ENCODE results near the gene ENTPD7.
"Not testable (repeated sequence)": the region's sequence is repeated elsewhere in the genome, so short reads cannot be mapped to it uniquely, and the experiment has no call there.

ENTPD7 gene

GRCh38 chr10:99659031-99659867 is at the start of gene ENTPD7:
TSS of gene ENTPD7 (plus strand) at chr10:99659509. CDS start at chr10:99659957, 448 bp downstream.
- DNase-seq (ENCODE audit: low spot score), result peak; percentile 90

GRCh38 chr10:99610221-99610620 is 49.1 kb upstream of the ENTPD7 start:
- DNase-seq (ENCODE audit: low spot score), result no peak

DNA sequence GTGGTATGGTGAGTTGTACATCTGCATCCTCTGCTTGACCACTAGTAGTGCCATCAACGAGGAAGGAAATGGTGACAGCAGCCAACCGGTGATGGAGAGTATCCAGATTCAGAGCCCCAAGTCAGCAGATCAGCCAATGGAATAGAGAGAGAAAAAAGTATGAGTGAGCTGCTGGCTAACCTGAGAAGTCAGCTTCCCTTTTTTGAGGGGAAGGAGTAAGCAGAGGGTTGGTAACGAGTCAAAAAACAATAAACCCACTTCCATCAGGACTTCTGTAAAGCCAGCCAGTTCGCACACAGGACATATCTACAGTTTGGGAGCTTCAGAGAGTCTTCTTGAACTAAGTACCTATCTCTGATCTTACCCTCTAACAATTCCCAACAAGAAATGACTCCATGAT is 48.0 kb upstream of the ENTPD7 start:
- no peak for DNase-seq (ENCODE audit: low spot score)

- DNase-seq (ENCODE audit: low spot score), result peak; percentile 44
Observed at GRCh38 chr10:99612167-99612831, 47.0 kb upstream of the ENTPD7 start.

GRCh38 chr10:99615426-99615825 is 43.9 kb upstream of the ENTPD7 start:
- no peak for DNase-seq (ENCODE audit: low spot score)

- DNase-seq (ENCODE audit: low spot score), result no peak
Observed at GRCh38 chr10:99617696-99618095, 41.6 kb upstream of the ENTPD7 start.

GRCh38 chr10:99619090-99619800 is 40.1 kb upstream of the ENTPD7 start:
- DNase-seq (ENCODE audit: low spot score), result no peak

- peak; percentile 100 for DNase-seq (ENCODE audit: low spot score)
Observed at GRCh38 chr10:99619851-99620710, 39.2 kb upstream of the ENTPD7 start, which contains the start of gene SLC25A28. TSS of gene SLC25A28 (minus strand) at chr10:99620439. CDS start at chr10:99620335, 104 bp downstream.

DNA sequence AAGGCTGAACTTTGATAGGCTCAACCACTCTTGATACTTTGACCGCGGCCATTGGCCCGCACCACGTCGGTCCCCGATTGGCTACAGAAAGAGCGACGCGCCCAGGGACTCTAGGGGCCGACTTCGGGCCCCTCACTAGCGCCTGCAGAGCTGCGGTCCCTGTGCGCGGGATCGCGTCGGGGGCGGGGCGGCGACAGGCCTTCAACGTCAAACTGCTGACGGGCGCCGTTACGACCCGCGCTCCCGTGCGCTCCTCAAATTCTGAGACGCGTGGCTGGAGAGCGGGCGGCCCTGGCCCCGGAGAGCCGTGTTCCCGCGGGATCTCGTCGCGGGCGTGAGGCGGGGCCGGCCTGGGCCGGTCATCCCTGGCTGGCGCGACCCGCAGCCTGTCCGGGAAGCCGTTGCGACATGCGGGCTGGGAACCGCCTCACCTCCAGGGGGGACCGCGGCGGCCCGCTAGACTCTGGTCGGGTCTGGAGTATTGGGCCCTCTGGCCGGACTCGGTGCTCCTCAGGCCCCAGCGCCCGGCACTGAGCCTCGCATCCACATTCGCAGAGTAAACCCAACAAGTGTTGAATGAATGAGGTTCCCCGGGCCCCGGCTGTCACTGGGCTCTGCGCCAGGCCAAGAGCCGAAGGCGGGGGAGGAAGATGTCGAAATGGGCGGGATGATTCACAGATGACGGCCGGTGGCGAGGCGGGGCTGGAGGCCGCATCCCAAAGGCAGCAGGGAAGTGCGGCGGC is 38.4 kb upstream of the ENTPD7 start:
- DNase-seq (ENCODE audit: low spot score), result peak; percentile 87

- DNase-seq (ENCODE audit: low spot score), result no peak
Observed at GRCh38 chr10:99621454-99622251, 37.7 kb upstream of the ENTPD7 start.

DNA sequence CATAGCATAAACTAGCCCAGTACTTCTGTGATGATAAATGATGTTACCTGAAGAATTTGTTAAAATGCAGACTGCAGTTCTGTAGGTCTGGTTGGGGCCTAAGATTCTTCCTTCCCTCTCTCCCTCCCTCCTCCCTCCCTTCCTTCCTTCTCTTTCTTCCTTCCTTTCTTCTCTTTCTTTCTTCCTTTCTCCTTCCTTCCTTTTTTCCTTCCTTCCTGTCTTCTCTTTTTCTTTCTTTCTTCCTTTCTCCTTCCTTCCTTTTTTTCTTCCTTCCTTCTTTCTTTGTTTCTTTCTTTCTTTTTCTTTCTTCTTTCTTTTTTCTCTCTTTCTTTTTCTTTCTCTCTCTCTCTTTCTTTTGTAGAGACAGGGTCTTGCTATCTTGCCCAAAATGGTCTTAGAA is 35.4 kb upstream of the ENTPD7 start:
- DNase-seq (ENCODE audit: low spot score), result no peak

DNA sequence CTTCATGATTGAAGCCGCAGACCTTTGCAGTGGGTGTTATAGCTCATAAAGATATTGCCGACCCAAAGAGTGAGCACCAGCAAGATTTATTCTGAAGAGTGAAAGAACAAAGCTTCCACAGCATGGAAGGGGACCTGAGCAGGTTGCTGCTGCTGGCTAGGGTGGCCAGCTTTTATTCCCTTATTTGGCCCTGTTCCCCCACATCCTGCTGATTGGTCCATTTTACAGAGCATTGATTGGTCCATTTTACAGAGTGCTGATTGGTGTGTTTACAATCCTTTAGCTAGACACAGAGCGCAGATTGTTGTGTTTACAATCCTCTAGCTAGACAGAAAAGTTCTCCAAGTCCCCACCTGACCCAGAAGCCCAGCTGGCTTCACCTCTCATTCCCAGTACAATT is 34.2 kb upstream of the ENTPD7 start:
- DNase-seq (ENCODE audit: low spot score), result not testable (repeated sequence)

DNA sequence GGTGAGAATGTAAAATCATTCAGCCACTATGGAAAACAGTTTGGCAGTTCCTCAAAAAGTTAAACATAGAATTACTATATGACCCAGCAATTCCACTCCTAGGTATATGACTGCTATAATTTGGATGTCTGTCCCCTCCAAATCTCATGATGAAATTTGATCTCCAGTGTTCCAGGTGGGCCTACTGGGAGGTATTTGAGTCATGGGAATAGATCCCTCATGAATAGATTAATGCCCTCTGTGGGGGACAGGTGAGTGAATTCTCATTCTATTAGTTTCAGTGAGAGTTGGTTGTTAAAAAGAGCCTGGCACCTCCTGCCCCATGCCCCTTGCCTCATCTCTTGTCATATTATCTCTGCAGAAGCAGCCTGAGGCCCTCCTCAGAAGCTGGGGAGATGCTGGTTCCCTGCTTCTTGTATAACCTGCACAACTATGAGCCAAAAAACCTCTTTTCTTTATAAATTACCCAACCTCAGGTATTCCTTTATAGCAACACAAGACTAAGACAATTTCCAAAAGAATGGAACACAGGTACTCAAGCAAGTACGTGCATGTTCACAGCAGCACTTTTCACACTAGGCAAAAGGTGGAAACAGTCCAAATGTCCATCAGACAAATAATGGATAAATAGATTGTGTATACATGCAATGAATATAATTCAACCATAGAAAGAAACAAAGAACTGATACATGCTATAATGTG is 30.2 kb upstream of the ENTPD7 start:
- DNase-seq (ENCODE audit: low spot score), result no peak

DNA sequence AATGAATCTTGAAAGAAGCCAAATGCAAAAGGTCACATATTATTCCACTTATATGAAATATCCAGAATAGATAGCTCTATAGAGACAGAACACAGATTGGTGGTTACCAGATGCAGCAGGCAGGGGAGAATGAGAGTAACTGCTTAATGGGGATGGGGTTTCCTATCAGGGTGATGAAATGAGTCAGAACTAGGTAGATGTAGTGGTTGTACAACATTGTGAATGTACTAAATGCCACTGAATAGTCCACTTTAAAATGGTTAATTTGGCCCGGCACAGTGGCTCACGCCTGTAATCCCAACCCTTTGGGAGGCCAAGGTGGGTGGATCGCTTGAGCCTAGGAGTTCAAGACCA is 29.7 kb upstream of the ENTPD7 start:
- no peak for DNase-seq (ENCODE audit: low spot score)

GRCh38 chr10:99630433-99630832 is 28.9 kb upstream of the ENTPD7 start:
- no peak for DNase-seq (ENCODE audit: low spot score)

DNA sequence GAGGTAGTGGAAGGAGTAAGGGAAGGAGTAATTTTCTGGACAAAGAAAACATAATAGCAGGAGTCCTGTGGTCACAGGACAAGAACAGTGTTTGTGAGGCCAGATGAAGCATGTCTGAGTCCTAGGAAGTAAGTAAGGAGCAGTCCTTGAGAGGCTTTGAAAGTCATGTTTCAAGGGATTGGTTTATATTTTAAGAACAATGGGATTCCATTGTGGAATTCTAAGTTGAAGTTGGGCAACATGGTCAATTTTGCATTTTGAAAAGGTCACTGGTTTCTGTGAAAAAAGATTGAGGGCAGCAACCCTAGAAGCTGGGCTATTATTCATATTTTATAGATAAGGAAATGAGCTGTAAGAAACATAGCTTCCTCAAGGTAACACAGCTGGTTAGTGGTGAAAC is 28.3 kb upstream of the ENTPD7 start:
- no peak for DNase-seq (ENCODE audit: low spot score)

GRCh38 chr10:99631496-99631895 is 27.8 kb upstream of the ENTPD7 start:
- no peak for DNase-seq (ENCODE audit: low spot score)

DNA sequence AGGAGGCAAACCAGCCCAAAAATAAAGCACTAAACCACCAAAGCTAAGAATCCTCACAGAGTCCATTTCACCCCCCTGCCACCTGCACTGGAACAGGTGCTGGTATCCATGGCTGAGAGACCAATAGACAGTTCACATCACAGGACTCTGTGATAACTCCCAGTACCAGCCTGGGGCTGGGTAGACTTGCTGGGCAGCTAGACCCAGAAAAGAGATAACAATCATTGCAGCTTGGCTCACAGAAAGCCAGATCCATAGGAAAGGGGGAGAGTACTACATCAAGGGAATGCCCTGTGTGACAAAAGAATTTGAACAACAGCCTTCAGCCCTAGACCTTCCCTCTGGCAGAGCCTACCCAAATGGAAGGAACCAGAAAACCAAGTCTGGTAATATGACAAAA is 25.5 kb upstream of the ENTPD7 start:
- no peak for DNase-seq (ENCODE audit: low spot score)

- no peak for DNase-seq (ENCODE audit: low spot score)
Observed at GRCh38 chr10:99647601-99648151, 11.6 kb upstream of the ENTPD7 start.
